ENCODE results near the gene REPS1. TPM values are rescaled to one million over a fixed set of nuclear protein-coding genes. Genes with fewer than 3 reads are reported as not detected.

REPS1 gene
- total and polyA plus RNA-seq, 2 of the 13 experiments (the other 11 are each of a cell fraction or from before 2014, with no cell fraction given) = 36.4 to 38.3 TPM

DNA sequence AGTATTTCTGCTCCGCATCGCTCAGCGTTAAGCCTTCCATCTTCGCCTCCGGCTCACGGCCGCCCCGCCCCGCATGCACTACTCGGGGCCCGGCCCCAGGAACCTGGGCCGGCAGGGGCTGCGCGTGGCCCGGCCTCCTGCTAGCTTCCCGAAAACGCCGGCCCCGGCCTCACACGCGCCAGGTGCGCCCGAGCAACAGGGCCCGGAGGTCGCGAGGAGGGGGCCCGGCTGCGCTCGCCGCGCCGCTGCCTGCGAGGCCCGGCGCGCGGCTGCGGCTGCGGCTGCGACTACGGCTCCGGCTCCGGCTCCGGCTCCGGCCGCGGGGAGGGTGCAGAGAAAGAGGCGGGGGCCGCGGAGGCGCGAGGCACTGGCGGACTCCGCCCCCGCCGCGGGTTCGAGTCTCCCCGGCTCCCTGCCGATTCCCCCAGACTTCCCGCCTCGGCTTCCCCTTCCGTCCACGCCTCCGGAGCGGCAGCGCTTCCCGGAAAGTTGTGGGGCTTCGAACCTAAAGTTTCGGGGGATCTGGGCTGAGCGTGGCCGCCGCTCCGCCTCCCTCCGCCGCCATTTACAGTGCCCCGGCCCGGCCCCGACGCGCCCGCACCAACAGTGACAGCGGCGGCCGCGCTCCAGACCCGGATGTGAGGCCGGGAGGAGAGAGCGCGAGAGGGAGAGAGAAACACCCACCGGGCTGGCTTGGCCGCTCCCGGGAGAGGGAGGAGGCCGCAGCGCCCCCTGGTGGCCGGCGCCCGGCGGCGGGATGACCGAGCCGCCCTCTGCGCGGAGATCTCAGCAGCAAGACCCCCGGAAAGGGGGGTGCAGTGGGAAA, at the start of gene REPS1 (continued):
- TF ChIP-seq ZNF263 (CRISPR knock-in tag; IDR thresholded peaks at IDR 0.05) (0 out of 2 replicates have a peak, but pooled peaks have one; percentile 23), ZNF775 (CRISPR knock-in tag; IDR thresholded peaks at IDR 0.05; ENCODE audit: borderline replicate concordance) (no peak), NR1H2 (CRISPR knock-in tag; IDR thresholded peaks at IDR 0.05; ENCODE audit: borderline replicate concordance, low read depth) (no peak), MXD4 (CRISPR knock-in tag; IDR thresholded peaks at IDR 0.05) (peak; percentile 80; the same call in 1 of the 2 replicates), REPIN1 (CRISPR knock-in tag; IDR thresholded peaks at IDR 0.05; ENCODE audit: borderline replicate concordance, low read depth) (peak; percentile 89; the same call in 1 of the 2 replicates), RNF2 (conservative IDR thresholded peaks at IDR 0.05; ENCODE audit: low read depth) (peak; percentile 42; the same call in 1 of the 2 replicates), NFKB2 (CRISPR knock-in tag; IDR thresholded peaks at IDR 0.05; ENCODE audit: borderline replicate concordance) (peak; percentile 43; the same call in 1 of the 2 replicates), SNAPC2 (CRISPR knock-in tag; IDR thresholded peaks at IDR 0.05) (no peak), RBM22 (optimal IDR thresholded peaks at IDR 0.05; ENCODE audit: low read length) (no peak), JUN (CRISPR knock-in tag; IDR thresholded peaks at IDR 0.05) (peak; percentile 45; the same call in 1 of the 2 replicates), SP5 (CRISPR knock-in tag; IDR thresholded peaks at IDR 0.05; ENCODE audit: borderline replicate concordance, low read depth) (peak; percentile 53)
- TF ChIP-seq, protein P1, sequence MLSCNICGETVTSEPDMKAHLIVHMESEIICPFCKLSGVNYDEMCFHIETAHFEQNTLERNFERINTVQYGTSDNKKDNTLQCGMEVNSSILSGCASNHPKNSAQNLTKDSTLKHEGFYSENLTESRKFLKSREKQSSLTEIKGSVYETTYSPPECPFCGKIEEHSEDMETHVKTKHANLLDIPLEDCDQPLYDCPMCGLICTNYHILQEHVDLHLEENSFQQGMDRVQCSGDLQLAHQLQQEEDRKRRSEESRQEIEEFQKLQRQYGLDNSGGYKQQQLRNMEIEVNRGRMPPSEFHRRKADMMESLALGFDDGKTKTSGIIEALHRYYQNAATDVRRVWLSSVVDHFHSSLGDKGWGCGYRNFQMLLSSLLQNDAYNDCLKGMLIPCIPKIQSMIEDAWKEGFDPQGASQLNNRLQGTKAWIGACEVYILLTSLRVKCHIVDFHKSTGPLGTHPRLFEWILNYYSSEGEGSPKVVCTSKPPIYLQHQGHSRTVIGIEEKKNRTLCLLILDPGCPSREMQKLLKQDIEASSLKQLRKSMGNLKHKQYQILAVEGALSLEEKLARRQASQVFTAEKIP (CRISPR knock-in tag; IDR thresholded peaks at IDR 0.05; ENCODE audit: borderline replicate concordance) = no peak
- TF ChIP-seq, protein P2, sequence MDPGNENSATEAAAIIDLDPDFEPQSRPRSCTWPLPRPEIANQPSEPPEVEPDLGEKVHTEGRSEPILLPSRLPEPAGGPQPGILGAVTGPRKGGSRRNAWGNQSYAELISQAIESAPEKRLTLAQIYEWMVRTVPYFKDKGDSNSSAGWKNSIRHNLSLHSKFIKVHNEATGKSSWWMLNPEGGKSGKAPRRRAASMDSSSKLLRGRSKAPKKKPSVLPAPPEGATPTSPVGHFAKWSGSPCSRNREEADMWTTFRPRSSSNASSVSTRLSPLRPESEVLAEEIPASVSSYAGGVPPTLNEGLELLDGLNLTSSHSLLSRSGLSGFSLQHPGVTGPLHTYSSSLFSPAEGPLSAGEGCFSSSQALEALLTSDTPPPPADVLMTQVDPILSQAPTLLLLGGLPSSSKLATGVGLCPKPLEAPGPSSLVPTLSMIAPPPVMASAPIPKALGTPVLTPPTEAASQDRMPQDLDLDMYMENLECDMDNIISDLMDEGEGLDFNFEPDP (CRISPR knock-in tag; conservative IDR thresholded peaks at IDR 0.05) = 0 out of 2 replicates have a peak, but pooled peaks have one; percentile 67
- TF ChIP-seq, protein P3, sequence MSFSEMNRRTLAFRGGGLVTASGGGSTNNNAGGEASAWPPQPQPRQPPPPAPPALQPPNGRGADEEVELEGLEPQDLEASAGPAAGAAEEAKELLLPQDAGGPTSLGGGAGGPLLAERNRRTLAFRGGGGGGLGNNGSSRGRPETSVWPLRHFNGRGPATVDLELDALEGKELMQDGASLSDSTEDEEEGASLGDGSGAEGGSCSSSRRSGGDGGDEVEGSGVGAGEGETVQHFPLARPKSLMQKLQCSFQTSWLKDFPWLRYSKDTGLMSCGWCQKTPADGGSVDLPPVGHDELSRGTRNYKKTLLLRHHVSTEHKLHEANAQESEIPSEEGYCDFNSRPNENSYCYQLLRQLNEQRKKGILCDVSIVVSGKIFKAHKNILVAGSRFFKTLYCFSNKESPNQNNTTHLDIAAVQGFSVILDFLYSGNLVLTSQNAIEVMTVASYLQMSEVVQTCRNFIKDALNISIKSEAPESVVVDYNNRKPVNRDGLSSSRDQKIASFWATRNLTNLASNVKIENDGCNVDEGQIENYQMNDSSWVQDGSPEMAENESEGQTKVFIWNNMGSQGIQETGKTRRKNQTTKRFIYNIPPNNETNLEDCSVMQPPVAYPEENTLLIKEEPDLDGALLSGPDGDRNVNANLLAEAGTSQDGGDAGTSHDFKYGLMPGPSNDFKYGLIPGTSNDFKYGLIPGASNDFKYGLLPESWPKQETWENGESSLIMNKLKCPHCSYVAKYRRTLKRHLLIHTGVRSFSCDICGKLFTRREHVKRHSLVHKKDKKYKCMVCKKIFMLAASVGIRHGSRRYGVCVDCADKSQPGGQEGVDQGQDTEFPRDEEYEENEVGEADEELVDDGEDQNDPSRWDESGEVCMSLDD (CRISPR knock-in tag; IDR thresholded peaks at IDR 0.05; ENCODE audit: borderline replicate concordance) = no peak
- TF ChIP-seq, protein P4, sequence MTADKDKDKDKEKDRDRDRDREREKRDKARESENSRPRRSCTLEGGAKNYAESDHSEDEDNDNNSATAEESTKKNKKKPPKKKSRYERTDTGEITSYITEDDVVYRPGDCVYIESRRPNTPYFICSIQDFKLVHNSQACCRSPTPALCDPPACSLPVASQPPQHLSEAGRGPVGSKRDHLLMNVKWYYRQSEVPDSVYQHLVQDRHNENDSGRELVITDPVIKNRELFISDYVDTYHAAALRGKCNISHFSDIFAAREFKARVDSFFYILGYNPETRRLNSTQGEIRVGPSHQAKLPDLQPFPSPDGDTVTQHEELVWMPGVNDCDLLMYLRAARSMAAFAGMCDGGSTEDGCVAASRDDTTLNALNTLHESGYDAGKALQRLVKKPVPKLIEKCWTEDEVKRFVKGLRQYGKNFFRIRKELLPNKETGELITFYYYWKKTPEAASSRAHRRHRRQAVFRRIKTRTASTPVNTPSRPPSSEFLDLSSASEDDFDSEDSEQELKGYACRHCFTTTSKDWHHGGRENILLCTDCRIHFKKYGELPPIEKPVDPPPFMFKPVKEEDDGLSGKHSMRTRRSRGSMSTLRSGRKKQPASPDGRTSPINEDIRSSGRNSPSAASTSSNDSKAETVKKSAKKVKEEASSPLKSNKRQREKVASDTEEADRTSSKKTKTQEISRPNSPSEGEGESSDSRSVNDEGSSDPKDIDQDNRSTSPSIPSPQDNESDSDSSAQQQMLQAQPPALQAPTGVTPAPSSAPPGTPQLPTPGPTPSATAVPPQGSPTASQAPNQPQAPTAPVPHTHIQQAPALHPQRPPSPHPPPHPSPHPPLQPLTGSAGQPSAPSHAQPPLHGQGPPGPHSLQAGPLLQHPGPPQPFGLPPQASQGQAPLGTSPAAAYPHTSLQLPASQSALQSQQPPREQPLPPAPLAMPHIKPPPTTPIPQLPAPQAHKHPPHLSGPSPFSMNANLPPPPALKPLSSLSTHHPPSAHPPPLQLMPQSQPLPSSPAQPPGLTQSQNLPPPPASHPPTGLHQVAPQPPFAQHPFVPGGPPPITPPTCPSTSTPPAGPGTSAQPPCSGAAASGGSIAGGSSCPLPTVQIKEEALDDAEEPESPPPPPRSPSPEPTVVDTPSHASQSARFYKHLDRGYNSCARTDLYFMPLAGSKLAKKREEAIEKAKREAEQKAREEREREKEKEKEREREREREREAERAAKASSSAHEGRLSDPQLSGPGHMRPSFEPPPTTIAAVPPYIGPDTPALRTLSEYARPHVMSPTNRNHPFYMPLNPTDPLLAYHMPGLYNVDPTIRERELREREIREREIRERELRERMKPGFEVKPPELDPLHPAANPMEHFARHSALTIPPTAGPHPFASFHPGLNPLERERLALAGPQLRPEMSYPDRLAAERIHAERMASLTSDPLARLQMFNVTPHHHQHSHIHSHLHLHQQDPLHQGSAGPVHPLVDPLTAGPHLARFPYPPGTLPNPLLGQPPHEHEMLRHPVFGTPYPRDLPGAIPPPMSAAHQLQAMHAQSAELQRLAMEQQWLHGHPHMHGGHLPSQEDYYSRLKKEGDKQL (CRISPR knock-in tag; IDR thresholded peaks at IDR 0.05; ENCODE audit: low read depth) = no peak
